G401.6 (cell line): ENCODE measurements around the gene SPATA12.

Experiments
- FAIRE-seq: peaks from 2 replicates; lab custom pipeline; 2012; peaks lifted over from hg19 to GRCh38; lab: Jason Lieb, UNC

SPATA12 gene

GRCh38 chr3:57120040-57120439 is 59.6 kb downstream of the SPATA12 start:
- FAIRE-seq = no peak

GRCh38 chr3:57120451-57121174 is 60.1 kb downstream of the SPATA12 start:
- no peak for FAIRE-seq
